Measurements from ENCODE around the gene SRXN1. TPM values are rescaled to one million over a fixed set of nuclear protein-coding genes. Genes with fewer than 3 reads are reported as not detected.
A peak's percentile ranks its signal among the peaks of the same experiment; 100 is the strongest.

Gene SRXN1
- total and polyA plus RNA-seq, 9 of the 15 experiments (the other 6 are each of a cell fraction or from before 2014, with no cell fraction given), result 6.8 to 36.4 (median 21.6) TPM

GRCh38 chr20:651713-652614 is 1.0 kb downstream of the SRXN1 start (continued):
- TF ChIP-seq, protein P1, sequence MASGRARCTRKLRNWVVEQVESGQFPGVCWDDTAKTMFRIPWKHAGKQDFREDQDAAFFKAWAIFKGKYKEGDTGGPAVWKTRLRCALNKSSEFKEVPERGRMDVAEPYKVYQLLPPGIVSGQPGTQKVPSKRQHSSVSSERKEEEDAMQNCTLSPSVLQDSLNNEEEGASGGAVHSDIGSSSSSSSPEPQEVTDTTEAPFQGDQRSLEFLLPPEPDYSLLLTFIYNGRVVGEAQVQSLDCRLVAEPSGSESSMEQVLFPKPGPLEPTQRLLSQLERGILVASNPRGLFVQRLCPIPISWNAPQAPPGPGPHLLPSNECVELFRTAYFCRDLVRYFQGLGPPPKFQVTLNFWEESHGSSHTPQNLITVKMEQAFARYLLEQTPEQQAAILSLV (tag; IDR thresholded peaks at IDR 0.05), result 0 out of 2 replicates have a peak, but pooled peaks have one; percentile 26
- peak; percentile 75 for TF ChIP-seq ZFX (CRISPR knock-in tag; IDR thresholded peaks at IDR 0.05)
- TF ChIP-seq POLR2B (IDR thresholded peaks at IDR 0.05; ENCODE audit: low read depth, partially characterized antibody), result no peak
- TF ChIP-seq FOXP4 (CRISPR knock-in tag; IDR thresholded peaks at IDR 0.05; ENCODE audit: borderline replicate concordance), result peak; percentile 50; the same call in 1 of the 2 replicates
- TF ChIP-seq ZNF561 (CRISPR knock-in tag; conservative IDR thresholded peaks at IDR 0.05), result no peak
- TF ChIP-seq SP2 (IDR thresholded peaks at IDR 0.05; ENCODE audit: extremely low read depth, low read depth, low read length, poor library complexity, severe bottlenecking), result no peak
- TF ChIP-seq, protein P2, sequence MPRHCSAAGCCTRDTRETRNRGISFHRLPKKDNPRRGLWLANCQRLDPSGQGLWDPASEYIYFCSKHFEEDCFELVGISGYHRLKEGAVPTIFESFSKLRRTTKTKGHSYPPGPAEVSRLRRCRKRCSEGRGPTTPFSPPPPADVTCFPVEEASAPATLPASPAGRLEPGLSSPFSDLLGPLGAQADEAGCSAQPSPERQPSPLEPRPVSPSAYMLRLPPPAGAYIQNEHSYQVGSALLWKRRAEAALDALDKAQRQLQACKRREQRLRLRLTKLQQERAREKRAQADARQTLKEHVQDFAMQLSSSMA (CRISPR knock-in tag; IDR thresholded peaks at IDR 0.05), result no peak
- TF ChIP-seq, protein P3, sequence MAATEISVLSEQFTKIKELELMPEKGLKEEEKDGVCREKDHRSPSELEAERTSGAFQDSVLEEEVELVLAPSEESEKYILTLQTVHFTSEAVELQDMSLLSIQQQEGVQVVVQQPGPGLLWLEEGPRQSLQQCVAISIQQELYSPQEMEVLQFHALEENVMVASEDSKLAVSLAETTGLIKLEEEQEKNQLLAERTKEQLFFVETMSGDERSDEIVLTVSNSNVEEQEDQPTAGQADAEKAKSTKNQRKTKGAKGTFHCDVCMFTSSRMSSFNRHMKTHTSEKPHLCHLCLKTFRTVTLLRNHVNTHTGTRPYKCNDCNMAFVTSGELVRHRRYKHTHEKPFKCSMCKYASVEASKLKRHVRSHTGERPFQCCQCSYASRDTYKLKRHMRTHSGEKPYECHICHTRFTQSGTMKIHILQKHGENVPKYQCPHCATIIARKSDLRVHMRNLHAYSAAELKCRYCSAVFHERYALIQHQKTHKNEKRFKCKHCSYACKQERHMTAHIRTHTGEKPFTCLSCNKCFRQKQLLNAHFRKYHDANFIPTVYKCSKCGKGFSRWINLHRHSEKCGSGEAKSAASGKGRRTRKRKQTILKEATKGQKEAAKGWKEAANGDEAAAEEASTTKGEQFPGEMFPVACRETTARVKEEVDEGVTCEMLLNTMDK (IDR thresholded peaks at IDR 0.05; ENCODE audit: borderline replicate concordance, insufficient read depth, low read depth, low read length, poor library complexity, severe bottlenecking), result no peak
- TF ChIP-seq ZNF79 (CRISPR knock-in tag; IDR thresholded peaks at IDR 0.05; ENCODE audit: low read depth), result no peak
- TF ChIP-seq HNRNPK (IDR thresholded peaks at IDR 0.05; ENCODE audit: low read depth, low read length, poor library complexity, severe bottlenecking), result no peak
- TF ChIP-seq TFE3 (CRISPR knock-in tag; IDR thresholded peaks at IDR 0.05), result no peak
- TF ChIP-seq KLF16 (IDR thresholded peaks at IDR 0.05), result no peak
- no peak for TF ChIP-seq NBN (IDR thresholded peaks at IDR 0.05; ENCODE audit: low read depth)
- TF ChIP-seq CREM (IDR thresholded peaks at IDR 0.05; ENCODE audit: low read depth), result no peak; the same call in 1 of the 2 replicates
- TF ChIP-seq RBM15 (IDR thresholded peaks at IDR 0.05; ENCODE audit: insufficient read depth, low read length), result no peak
- no peak for TF ChIP-seq TAF7 (tag; IDR thresholded peaks at IDR 0.05)
- TF ChIP-seq KDM1A (IDR thresholded peaks at IDR 0.05), result no peak
- no peak; a peak in 1 of 3 replicates for TF ChIP-seq CBX3 (IDR thresholded peaks at IDR 0.05; ENCODE audit: borderline replicate concordance in 1 of 2, low read length in 2 of 2)

Data from K562 (cell line).